HEK293T (cell line): Measurements from ENCODE around the gene ATP11C.

Experiments used
- CTCF ChIA-PET: fragments of 350-600 bp; formaldehyde crosslinking; extraction: SDS; loops from one replicate; lab custom pipeline; 2021; ENCODE audit warnings: antibody characterized with exemption, inconsistent platforms; lab: Yijun Ruan, JAX
- POLR2A ChIA-PET: fragments of 350-600 bp; formaldehyde crosslinking; extraction: SDS; loops from one replicate; lab custom pipeline; 2020; ENCODE audit warnings: antibody characterized with exemption, inconsistent platforms; lab: Yijun Ruan, JAX
- DNase-seq: peaks from one replicate; pipeline ENCODE4 v3.0.0; 2012; ENCODE audit warnings: mixed read lengths; ENCODE audit errors: extremely low spot score
- ARNT ChIP-seq: fragments of 450-650 bp; IDR thresholded peaks from 2 replicates; pipeline ENCODE4 v1.6.1; 2017; ENCODE audit warnings: mild to moderate bottlenecking
- BHLHE40 ChIP-seq: fragments of 450-650 bp; IDR thresholded peaks from 2 replicates; pipeline ENCODE4 v1.6.1; 2016; ENCODE audit warnings: mild to moderate bottlenecking, moderate library complexity, borderline replicate concordance
- CTBP1 ChIP-seq: fragments of 450-650 bp; IDR thresholded peaks from 2 replicates; pipeline ENCODE4 v1.6.1; 2016; ENCODE audit warnings: borderline replicate concordance
- ELF4 ChIP-seq: fragments of 450-650 bp; IDR thresholded peaks from 2 replicates; pipeline ENCODE4 v1.6.1; 2017; ENCODE audit warnings: antibody characterized with exemption
- FOXA1 ChIP-seq: fragments of 450-650 bp; IDR thresholded peaks from 2 replicates; pipeline ENCODE4 v1.6.1; 2016; ENCODE audit warnings: mild to moderate bottlenecking
- FOXK2 ChIP-seq: fragments of 450-650 bp; IDR thresholded peaks from 2 replicates; pipeline ENCODE4 v1.6.1; 2016; ENCODE audit warnings: mild to moderate bottlenecking
- FOXM1 ChIP-seq: fragments of 450-650 bp; IDR thresholded peaks from 2 replicates; pipeline ENCODE4 v1.6.1; 2017; ENCODE audit warnings: mild to moderate bottlenecking, borderline replicate concordance
- HDGF ChIP-seq: fragments of 450-650 bp; IDR thresholded peaks from 2 replicates; pipeline ENCODE4 v1.6.1; 2017; ENCODE audit warnings: antibody characterized with exemption, borderline replicate concordance
- L3MBTL2 ChIP-seq: fragments of 450-650 bp; conservative IDR thresholded peaks from 2 replicates; pipeline ENCODE4 v1.6.1; 2016; ENCODE audit warnings: mild to moderate bottlenecking
- LEF1 ChIP-seq: fragments of 450-650 bp; IDR thresholded peaks from 2 replicates; pipeline ENCODE4 v1.6.1; 2017; ENCODE audit warnings: mild to moderate bottlenecking, borderline replicate concordance
- NFRKB ChIP-seq: fragments of 450-650 bp; IDR thresholded peaks from 2 replicates; pipeline ENCODE4 v1.6.1; 2016; ENCODE audit warnings: mild to moderate bottlenecking, moderate library complexity
- SP1 ChIP-seq: fragments of 450-650 bp; IDR thresholded peaks from 2 replicates; pipeline ENCODE4 v1.6.1; 2017
- SUZ12 ChIP-seq: fragments of 450-650 bp; IDR thresholded peaks from 2 replicates; pipeline ENCODE4 v1.6.1; 2016; ENCODE audit warnings: mild to moderate bottlenecking
- TARDBP ChIP-seq: fragments of 450-650 bp; IDR thresholded peaks from 2 replicates; pipeline ENCODE4 v1.6.1; 2016
- ZNF384 ChIP-seq: fragments of 450-650 bp; IDR thresholded peaks from 2 replicates; pipeline ENCODE4 v1.6.1; 2016
- TF ChIP-seq, protein P1 (sequence below): fragments of 450-650 bp; IDR thresholded peaks from 2 replicates; pipeline ENCODE4 v1.6.1; 2016

Gene ATP11C

DNA sequence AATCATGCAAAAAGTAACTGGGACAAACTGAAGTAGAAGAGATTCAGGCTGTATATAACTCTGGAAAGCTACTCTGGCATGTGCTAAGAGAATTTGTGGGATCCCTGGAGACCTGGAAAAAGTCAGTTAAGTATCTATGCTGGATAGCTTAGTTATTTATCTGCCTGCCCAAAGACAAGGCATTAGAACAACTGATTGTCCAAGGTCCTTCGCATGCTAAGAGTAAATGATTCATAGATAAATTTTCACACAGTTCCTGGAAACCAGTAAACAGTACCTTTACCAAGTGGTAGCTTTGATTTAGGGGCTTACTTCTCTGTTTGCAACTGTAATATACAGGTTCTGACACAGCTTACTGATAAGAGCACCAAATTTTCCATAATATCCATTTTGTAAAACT, 104.8 kb downstream of the ATP11C start:
- TF ChIP-seq NFRKB (no peak), BHLHE40 (no peak), ELF4 (no peak), HDGF (no peak), LEF1 (no peak), FOXM1 (no peak), SP1 (no peak), ARNT (no peak), CTBP1 (no peak), ZNF384 (no peak), SUZ12 (no peak), FOXK2 (no peak), L3MBTL2 (no peak), TARDBP (no peak)
- TF ChIP-seq, protein P1, sequence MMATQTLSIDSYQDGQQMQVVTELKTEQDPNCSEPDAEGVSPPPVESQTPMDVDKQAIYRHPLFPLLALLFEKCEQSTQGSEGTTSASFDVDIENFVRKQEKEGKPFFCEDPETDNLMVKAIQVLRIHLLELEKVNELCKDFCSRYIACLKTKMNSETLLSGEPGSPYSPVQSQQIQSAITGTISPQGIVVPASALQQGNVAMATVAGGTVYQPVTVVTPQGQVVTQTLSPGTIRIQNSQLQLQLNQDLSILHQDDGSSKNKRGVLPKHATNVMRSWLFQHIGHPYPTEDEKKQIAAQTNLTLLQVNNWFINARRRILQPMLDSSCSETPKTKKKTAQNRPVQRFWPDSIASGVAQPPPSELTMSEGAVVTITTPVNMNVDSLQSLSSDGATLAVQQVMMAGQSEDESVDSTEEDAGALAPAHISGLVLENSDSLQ = no peak
- DNase-seq = no peak
- ChIA-PET CTCF (no interaction called here), POLR2A (no interaction called here)

DNA sequence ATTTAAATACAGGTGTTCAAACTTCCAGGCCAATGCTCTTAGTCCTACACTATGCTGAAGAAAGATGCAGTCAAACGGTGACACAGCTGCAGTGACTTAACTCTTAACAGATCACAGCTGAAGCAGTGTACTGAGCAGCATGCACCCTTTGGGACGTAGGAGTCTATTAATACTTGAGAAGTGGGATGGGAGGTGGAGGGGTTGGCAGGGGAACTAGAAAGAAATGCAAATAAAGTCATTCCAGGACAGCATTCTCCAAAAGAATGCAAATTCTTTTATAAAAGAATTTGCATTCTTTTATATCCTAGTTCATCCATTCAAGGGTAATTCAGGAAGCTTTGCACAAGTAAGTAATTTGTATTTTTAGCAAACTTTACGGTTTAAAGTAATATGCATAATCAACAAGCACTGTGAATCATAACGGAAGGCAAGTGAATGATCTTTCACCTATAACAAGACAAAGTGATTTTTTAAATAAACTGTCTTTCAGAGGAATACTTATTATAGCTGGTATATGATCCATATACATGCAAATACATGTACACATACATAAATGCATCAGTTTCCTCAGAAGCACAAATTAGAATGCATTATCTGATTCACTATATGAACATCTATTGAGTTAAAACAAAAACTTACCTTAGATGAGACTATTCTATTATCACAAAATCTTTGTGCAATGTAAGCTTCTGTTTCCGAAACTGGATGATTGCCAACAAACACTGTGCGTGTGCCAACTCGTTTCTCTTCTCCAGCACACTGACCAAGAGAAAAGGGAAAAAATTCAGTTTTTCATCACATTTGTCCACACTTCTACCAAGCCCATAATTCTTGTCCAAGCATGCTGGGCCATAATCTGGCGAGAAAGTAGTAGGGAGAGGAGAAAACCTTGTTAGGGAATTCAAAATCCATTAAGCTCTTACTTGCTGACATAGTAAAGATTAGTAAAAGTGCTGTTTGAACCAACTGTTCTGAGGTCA, 106.5 kb downstream of the ATP11C start:
- ChIA-PET CTCF (no interaction called here), POLR2A (no interaction called here)
- no peak for DNase-seq
- no peak for TF ChIP-seq SP1
- TF ChIP-seq ARNT = no peak
- no peak for TF ChIP-seq CTBP1
- no peak for TF ChIP-seq TARDBP
- no peak for TF ChIP-seq L3MBTL2
- TF ChIP-seq, protein P1 = no peak
- no peak for TF ChIP-seq HDGF
- TF ChIP-seq LEF1 = no peak
- no peak for TF ChIP-seq FOXM1
- TF ChIP-seq ELF4 = no peak
- TF ChIP-seq SUZ12 = no peak
- TF ChIP-seq FOXA1 = no peak

DNA sequence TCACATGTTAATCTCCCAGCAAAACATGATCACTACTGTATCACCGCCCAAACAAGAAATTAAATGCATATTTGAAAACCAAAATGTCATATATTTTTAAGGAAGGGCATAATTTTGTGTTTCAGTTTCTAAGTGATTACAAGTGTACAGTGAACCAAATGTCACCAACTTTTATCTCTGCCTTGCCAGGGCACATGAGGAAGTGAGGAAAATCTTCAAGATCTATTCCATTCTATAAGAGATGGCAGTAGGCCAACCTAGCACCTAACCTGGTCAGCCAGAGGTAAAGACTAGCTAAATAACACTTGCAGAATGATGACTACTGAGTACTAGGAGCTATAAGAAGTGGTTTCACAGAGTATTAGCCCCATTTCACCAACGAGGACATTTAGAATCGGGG, 107.2 kb downstream of the ATP11C start:
- DNase-seq = no peak
- TF ChIP-seq FOXA1 (no peak), ZNF384 (no peak), HDGF (no peak), SUZ12 (no peak), ELF4 (no peak), FOXM1 (no peak), LEF1 (no peak), L3MBTL2 (no peak)
- CTCF ChIA-PET = no interaction called here
- POLR2A ChIA-PET = no interaction called here

DNA sequence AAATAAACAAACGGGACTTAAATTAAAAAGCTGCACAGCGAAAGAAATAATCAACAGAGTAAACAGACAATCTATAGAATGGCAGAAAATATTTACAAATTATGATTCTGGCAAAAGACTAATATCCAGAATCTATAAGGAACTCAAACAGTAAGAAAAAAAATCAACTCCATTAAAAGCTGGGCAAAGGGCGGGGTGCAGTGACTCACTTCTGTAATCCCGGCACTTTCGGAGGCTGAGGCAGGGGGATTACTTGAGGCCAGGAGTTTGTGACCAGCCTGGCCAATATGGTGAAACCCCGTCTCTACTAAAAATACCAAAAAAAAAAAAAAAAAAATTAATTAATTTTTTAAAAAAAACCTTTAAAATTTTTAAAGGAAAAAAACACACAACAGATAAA, 109.0 kb downstream of the ATP11C start:
- TF ChIP-seq ELF4 (no peak), FOXM1 (no peak), BHLHE40 (no peak), SUZ12 (no peak), HDGF (no peak), SP1 (no peak), ARNT (no peak), FOXA1 (no peak), FOXK2 (no peak), CTBP1 (no peak), ZNF384 (no peak), TARDBP (no peak), NFRKB (no peak), LEF1 (no peak), L3MBTL2 (no peak)
- TF ChIP-seq, protein P1 = no peak
- DNase-seq = no peak
- POLR2A ChIA-PET = no interaction called here
- CTCF ChIA-PET = no interaction called here

DNA sequence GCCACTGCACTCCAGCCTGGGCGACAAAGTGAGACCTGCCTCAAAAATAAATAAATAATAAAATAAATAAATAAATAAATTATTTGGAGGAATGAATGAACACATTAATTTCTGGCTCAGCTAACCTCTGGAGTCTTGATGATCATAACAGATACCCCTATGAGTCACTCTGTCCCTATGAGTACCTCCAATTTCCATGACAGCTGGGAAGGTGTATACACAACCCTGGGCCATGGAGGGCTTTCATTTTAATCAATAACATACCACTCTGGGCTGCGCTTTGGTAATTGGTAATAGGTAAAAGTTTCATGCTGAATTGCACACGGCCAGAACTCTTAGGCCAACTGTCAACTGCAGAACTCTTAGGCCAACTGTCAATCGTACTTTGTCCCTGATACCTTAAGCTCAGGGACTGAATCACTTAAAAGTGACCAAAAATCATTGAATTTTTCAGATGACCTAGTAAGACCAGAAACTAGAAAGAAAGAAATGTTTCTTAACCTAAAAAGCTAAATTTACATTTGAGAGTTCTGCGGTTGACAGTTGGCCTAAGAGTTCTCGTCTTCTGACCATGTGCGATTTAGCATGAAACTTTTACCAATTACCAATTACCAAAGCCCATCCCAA, 112.4 kb downstream of the ATP11C start:
- no peak for DNase-seq
- TF ChIP-seq, protein P1 = no peak
- TF ChIP-seq SUZ12 = no peak
- TF ChIP-seq FOXM1 = no peak
- no peak for TF ChIP-seq NFRKB
- no peak for TF ChIP-seq TARDBP
- TF ChIP-seq FOXK2 = no peak
- TF ChIP-seq LEF1 = no peak
- no peak for TF ChIP-seq ELF4
- no peak for TF ChIP-seq HDGF
- TF ChIP-seq ARNT = no peak
- no peak for TF ChIP-seq BHLHE40
- TF ChIP-seq FOXA1 = no peak
- no peak for TF ChIP-seq ZNF384
- no peak for TF ChIP-seq CTBP1
- no peak for TF ChIP-seq SP1
- TF ChIP-seq L3MBTL2 = no peak
- ChIA-PET POLR2A (no interaction called here), CTCF (no interaction called here)
